ENCODE results near the gene CCM2.

DNA sequence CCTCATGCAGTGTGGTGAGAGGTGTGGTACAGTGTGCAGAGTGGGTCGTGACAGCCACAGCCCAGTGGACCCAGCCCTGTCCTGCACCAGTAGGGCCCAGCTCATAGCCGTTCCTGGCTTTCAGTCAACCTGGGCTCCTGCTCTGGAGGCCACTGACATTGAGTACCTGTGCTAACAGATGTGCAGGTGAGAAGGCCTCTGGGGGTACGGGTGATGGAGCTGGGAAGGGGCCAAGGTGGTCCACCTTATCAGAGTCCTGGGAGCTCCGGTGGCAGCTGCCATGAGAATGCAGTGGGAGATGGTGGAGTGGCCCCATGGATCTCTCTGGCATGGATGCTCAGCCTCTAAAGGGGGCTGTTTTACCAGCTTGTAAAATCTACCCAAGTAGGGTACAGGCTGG is 117.6 kb downstream of the CCM2 start:
- no peak for TF ChIP-seq EZH2phosphoT487 (IDR thresholded peaks at IDR 0.05; ENCODE audit: low read length)
- TF ChIP-seq, protein P1, sequence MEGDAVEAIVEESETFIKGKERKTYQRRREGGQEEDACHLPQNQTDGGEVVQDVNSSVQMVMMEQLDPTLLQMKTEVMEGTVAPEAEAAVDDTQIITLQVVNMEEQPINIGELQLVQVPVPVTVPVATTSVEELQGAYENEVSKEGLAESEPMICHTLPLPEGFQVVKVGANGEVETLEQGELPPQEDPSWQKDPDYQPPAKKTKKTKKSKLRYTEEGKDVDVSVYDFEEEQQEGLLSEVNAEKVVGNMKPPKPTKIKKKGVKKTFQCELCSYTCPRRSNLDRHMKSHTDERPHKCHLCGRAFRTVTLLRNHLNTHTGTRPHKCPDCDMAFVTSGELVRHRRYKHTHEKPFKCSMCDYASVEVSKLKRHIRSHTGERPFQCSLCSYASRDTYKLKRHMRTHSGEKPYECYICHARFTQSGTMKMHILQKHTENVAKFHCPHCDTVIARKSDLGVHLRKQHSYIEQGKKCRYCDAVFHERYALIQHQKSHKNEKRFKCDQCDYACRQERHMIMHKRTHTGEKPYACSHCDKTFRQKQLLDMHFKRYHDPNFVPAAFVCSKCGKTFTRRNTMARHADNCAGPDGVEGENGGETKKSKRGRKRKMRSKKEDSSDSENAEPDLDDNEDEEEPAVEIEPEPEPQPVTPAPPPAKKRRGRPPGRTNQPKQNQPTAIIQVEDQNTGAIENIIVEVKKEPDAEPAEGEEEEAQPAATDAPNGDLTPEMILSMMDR (IDR thresholded peaks at IDR 0.05; ENCODE audit: low read length): no peak
